Astrocyte (in vitro differentiated cells and primary cell): ENCODE data around the gene DCAF5.

ENCODE experiments used
- EZH2 ChIP-seq: IDR thresholded peaks from 2 replicates; pipeline ENCODE4 v1.6.1; 2012; ENCODE audit warnings: mild to moderate bottlenecking, low read length, inconsistent platforms; ENCODE audit not compliant: insufficient read depth
- TF ChIP-seq, protein P1 (sequence below): IDR thresholded peaks from 2 replicates; pipeline ENCODE4 v1.5.1; 2011; ENCODE audit warnings: low read depth, mild to moderate bottlenecking, inconsistent platforms, low read length, moderate library complexity; ENCODE audit not compliant: insufficient read depth

DNA sequence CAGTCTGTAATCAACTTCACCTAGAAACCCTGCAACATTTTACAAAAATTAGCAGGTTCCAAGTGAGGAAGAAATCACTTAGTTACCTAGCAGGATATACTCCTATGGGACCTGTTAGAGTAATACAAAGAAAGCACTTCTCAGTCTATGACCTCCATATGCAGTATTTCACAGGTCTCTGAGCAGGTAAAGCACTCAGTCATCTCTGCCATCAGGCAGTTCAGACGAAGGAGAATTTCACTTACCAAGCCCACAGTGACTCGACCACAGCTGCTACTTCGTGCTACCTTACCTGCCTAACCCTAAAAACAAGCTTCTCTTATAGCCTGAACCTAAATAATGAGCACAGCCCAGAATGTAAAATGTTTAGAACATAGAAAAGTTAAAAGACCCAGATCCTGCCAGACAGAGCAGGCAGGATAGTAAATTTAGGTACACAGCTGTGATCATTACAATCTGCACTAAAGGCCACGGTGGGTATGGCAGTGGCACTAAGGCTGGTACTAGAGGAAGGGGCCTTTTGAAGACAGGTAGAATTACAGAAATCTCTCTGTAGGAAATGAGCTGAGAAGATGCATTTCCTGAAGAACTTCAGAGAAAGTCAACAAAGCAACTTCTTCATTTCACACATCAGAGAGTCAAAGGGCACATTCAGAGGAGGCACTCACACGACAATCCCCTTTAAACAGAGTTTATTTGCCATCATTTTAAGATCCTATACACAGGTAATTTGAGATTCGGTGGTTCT is 35.7 kb downstream of the DCAF5 start:
- TF ChIP-seq, protein P1, sequence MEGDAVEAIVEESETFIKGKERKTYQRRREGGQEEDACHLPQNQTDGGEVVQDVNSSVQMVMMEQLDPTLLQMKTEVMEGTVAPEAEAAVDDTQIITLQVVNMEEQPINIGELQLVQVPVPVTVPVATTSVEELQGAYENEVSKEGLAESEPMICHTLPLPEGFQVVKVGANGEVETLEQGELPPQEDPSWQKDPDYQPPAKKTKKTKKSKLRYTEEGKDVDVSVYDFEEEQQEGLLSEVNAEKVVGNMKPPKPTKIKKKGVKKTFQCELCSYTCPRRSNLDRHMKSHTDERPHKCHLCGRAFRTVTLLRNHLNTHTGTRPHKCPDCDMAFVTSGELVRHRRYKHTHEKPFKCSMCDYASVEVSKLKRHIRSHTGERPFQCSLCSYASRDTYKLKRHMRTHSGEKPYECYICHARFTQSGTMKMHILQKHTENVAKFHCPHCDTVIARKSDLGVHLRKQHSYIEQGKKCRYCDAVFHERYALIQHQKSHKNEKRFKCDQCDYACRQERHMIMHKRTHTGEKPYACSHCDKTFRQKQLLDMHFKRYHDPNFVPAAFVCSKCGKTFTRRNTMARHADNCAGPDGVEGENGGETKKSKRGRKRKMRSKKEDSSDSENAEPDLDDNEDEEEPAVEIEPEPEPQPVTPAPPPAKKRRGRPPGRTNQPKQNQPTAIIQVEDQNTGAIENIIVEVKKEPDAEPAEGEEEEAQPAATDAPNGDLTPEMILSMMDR = no peak
- no peak for TF ChIP-seq EZH2
